Mucosa of descending colon (tissue), 3 donors: Measurements from ENCODE around the gene ISG15. TPM values are rescaled to one million over a fixed set of nuclear protein-coding genes. Genes with fewer than 3 reads are reported as not detected.

Experiments used
- ATAC-seq: fragments of 200-7000 bp; cut with Tn5 transposase; one replicate; pipeline ENCODE4 v1.9.1; 2020; ENCODE audit warnings: mild to moderate bottlenecking, moderate library complexity
- DNase-seq, 3 donors: peaks; one replicate each; pipeline ENCODE4 v3.0.0-alpha.2; 2020
- H3K36me3 ChIP-seq: fragments of 200-600 bp; one replicate; pipeline ENCODE4 v1.8.0; 2021; ENCODE audit warnings: low read depth, mild to moderate bottlenecking
- H3K4me1 ChIP-seq: fragments of 200-600 bp; one replicate; pipeline ENCODE4 v1.8.0; 2021; ENCODE audit warnings: low read depth, mild to moderate bottlenecking
- H3K4me3 ChIP-seq: fragments of 200-600 bp; one replicate; pipeline ENCODE4 v1.8.0; 2021; ENCODE audit warnings: mild to moderate bottlenecking
- H3K9me3 ChIP-seq: fragments of 200-600 bp; one replicate; pipeline ENCODE4 v1.8.0; 2021; ENCODE audit warnings: mild to moderate bottlenecking
- CTCF ChIP-seq: fragments of 200-600 bp; IDR thresholded peaks from one replicate; pipeline ENCODE4 v1.8.0; 2022; ENCODE audit warnings: antibody characterized with exemption, mild to moderate bottlenecking
- intact Hi-C, 2 donors: fragments of 100-400 bp; cut with DNase I in 1 of 2; cut with micrococcal nuclease in 1 of 2; formaldehyde crosslinking; loops; one replicate each; pipeline versions ENCODE4 v1.11.0 to v1.11.1; 2022; cut with DNase I, micrococcal nuclease
- total RNA-seq, 3 donors: library from RNA; stranded (reverse); fragmentation: NEBNext Ultra II Directional in 2 of 3; extraction: Animal tissue kit (Norgen Biotek cat#: 25700) in 2 of 3; gene quantifications; one replicate each; pipeline versions ENCODE4 v1.2.1 to v1.2.4, GENCODE V29; 2021 to 2023
- donor health status: DM: no; HTN: no; CAD: no; lungs with moderate emphysema.
- donor health status: DM: no; HTN: no; CAD: no.
- donor health status: DM: no; HTN: yes; CAD: no.

The ISG15 gene
- total RNA-seq, 3 donors from 2014 or later: 37.5 to 41.7 (median 38.7) TPM

GRCh38 chr1:1023700-1024099, 10.4 kb downstream of the ISG15 start:
- no peak overlapping the region for H3K4me3 ChIP-seq
- H3K4me1 ChIP-seq: peaks cover 16% of the 10 kb centered on the region
- H3K9me3 ChIP-seq: no peaks in the 10 kb centered on the region
- ATAC-seq (no peak), DNase-seq (no peak)
- intact Hi-C loops: no loop called here
- H3K36me3 ChIP-seq: no peaks in the 10 kb centered on the region
- TF ChIP-seq CTCF: no peak

DNA sequence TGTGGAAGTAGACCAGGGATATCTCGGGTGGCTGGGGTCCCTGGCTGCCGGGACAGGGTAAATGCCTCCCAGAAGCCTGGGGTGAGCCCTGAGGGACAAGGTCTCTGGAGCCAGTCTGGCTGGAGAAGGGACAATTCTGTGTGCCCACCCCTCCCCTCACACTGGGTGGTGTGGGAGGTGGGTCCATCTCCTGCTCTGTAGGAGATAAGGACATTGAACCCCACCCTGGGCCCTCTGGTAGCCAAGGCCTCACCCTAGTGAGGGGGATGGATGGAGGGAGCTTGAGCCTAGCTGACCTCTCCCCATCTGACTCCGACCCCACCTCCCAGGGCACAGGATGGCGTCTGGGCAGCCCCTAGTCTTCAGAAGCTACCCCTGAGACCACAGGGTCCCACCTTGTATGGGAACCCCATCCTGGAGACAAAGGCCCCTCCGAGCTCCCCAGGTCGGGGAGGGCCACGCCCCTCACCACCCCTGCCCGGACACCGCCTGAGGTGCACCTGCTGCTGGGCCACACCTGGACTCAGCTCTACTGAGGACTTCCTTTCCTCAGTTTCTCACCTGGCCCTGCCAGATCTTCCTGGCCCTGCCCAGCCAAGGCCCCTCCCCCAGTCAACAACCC, 11.0 kb downstream of the ISG15 start:
- intact Hi-C loops: no loop called here
- no peaks in the 10 kb centered on the region for H3K9me3 ChIP-seq
- DNase-seq (no peak), ATAC-seq (no peak)
- H3K36me3 ChIP-seq: no peaks in the 10 kb centered on the region
- no peak for TF ChIP-seq CTCF
- H3K4me1 ChIP-seq: peaks cover 12% of the 10 kb centered on the region
- H3K4me3 ChIP-seq: no peak overlapping the region

DNA sequence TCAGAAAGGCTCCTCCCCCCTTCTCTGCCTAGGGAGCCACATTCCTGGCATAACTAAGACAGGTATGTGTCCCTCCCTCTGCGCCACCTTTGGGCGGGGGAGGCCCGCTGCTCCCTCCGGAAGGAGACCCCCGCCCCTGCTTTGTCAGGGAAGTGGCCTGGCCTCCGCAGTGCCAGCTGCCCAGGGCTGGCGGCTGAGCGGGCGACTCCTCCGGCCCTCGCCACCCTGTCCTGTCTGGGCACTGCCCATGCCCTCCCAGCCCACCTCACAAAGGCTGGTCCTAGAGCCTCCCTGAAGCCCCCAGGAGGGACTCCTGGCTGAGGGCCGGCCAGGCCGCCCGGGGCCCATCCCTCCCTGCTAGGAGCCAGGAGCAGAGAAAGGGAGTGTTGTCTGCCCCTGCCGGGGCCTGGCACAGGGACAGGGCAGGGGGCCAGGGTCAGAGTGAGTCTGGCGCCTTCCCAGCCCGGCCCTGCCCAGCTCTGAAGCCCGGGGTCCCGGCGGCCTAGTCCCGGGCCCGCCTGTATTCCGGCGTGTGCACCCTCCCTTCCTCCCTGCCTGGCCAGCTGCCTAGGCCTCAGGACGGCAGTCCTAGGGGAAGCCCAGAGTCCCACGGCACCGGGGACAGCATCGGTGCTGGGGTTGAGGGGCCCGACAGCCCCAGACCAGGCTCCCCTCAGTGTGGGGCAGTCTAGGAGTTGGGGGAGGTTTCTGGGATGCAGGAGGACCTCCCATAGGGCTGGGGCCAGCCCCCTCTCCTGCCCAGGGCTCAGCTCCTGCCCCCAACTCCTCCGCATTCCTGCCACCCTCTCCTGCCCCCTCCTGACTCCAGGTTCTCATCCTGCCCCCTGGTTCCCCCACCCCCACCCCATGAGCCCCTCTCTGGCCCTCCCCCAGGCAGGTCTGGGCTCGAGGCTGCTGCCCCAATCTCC, 11.7 kb downstream of the ISG15 start:
- Histone ChIP-seq H3K4me3 (no peak overlapping the region), H3K9me3 (no peaks in the 10 kb centered on the region), H3K36me3 (no peaks in the 10 kb centered on the region), H3K4me1 (peaks cover 12% of the 10 kb centered on the region)
- ATAC-seq (peak; percentile 5), DNase-seq (no peak)
- intact Hi-C loops: no loop called here
- TF ChIP-seq CTCF: no peak

DNA sequence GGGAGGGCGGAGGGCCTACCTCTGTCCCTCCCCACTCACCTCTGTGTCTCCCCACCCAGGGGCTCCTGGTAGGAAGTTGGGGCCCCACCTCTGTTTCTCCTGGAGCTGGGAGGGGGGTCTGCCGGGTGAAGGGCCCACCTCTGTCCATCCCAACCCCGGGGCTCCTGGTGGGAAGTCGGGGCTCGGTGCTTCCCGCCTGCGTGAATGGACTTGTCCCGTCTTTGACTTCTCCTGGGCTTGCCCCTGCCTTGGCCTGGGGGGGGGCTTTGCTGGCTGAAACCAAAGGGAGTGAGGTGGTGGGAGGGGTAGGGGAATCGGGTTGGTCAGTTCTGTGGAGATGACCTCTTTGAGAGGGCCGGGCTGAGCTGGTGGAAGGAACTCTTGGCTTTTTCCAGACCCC, 12.4 kb downstream of the ISG15 start:
- ATAC-seq: no peak
- intact Hi-C loops: no loop called here

More for the DNA sequence above, 12.4 kb downstream of the ISG15 start:
- Histone ChIP-seq H3K9me3 (no peaks in the 10 kb centered on the region), H3K4me1 (peaks cover 9% of the 10 kb centered on the region), H3K4me3 (no peak overlapping the region), H3K36me3 (no peaks in the 10 kb centered on the region)
- TF ChIP-seq CTCF: no peak
- DNase-seq: no peak
